Measurements from ENCODE around the gene ATG16L1.
"Not testable (repeated sequence)": the region's sequence is repeated elsewhere in the genome, so short reads cannot be mapped to it uniquely, and the experiment has no call there.

The ATG16L1 gene

GRCh38 chr2:233297076-233297475, 45.6 kb downstream of the ATG16L1 start:
- DNase-seq = no peak

GRCh38 chr2:233300401-233300800, 48.9 kb downstream of the ATG16L1 start:
- DNase-seq = no peak

DNA sequence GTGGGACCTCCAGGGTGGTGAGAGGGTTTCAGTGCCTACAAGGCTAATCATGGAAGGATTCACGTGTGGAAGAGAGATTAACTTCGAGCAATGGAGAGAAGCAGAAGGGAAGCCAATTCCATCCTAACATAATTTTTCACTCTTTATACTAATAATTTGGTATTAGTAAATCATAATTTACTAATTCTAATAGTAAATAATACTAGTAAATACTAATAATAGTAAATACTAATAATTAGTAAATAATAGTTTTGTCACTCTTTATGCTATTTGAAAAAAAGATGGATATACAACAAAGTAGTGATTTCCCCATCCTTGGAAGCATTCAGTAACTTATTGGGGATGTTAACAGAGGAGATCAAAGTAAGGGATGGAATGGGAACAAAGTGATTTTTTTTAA, 49.8 kb downstream of the ATG16L1 start:
- DNase-seq = no peak

DNA sequence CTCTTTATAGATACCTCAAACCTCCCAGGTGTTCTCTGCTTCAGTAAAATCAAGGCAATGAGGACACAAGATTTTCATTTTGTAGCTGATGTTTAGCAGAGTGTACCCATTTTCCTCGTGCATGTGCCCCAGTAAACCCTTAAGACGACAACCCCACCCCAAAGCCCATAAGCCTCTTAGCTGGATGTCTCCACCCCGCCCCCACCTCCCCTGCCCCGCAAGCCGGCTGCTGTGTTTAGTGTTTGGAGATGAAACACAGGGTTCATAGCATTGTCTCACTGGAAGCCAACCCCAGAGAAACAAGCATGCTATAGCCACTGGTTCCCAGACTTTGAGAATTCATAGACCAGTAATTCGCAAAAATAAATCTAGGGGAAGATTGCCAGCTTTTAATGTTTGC, 50.3 kb downstream of the ATG16L1 start:
- no peak for DNase-seq

GRCh38 chr2:233303252-233303651, 51.8 kb downstream of the ATG16L1 start:
- DNase-seq = no peak

DNA sequence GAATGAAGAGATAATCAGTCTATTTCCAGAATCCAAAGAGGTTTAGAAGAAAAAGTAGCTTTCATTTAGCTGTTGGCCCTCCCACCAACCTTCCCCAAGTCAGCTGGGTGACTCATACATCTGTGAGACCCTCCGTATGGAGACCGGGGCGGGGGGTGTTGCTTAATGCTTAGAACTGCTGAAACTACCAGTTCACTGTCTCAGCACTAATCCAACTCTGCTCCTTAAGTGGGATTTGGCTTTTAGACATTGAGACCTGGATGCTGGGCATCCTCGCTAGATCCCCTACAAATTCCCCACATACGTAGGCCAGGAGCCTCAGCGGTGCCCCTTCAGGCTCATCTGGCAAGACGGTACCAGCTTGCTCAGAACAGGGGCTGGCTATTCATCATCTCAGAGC, 56.1 kb downstream of the ATG16L1 start, which contains the start of gene SAG:
SAG (plus strand) TSS at position 252 of the 400 bp plus-strand sequence. CDS start 1,374 bp downstream, outside the sequence.
- DNase-seq = no peak

GRCh38 chr2:233311241-233311926, 59.9 kb downstream of the ATG16L1 start:
- no peak for DNase-seq

DNA sequence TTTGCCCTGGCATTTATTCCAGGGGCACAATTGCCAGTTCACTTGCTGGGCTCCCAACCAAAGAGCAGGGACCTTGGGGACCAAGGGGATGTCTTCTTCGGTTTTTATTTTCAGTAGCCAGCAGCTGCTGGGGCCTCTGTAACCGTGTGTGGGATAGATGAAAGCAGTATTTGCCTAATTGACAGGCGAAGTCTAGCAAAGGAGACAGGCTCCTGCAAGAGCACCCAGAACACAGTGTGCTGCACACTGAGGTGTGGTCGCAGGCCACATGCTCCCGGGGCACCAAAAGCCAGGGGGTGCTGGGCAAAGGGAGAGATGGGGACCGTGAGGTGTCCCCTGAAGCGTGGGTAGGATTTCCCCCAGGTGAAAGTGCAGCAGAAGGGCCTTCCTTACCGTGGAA, 61.4 kb downstream of the ATG16L1 start:
- DNase-seq = no peak

DNA sequence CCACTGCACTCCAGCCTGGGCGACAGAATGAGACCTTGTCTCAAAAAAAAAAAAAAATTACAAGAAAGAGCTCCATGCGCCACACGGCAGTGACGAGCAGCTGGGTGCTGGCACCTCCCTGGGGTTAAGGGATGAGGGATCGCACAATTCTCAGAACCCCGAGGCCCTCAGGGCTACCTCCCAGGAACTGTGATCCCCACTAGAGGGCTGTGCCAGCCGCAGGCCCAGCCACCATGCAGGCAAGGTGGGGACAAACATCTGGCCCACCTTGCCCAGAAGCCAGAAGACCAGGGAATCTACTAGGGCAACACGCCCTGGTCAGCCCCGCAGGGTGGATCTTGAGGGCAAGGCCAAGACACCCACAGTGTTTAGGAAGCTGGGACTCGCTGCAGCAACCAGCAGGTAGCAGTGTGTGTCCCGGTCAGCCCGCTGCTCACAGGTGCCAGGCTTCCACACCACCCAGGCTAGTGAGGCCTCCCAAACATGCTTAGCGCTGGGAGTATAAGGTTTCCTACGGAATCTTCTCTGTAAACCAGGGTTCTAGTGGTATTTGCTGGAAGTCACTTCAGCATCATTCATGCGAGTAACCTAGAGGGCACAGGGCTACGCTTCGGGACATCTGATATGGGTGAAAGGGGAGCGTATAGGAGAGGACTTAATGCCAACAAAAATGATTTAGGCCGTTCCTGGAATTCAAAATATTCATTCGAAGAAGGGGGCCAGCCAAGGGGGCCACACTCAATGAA, 62.9 kb downstream of the ATG16L1 start:
- no peak for DNase-seq

DNA sequence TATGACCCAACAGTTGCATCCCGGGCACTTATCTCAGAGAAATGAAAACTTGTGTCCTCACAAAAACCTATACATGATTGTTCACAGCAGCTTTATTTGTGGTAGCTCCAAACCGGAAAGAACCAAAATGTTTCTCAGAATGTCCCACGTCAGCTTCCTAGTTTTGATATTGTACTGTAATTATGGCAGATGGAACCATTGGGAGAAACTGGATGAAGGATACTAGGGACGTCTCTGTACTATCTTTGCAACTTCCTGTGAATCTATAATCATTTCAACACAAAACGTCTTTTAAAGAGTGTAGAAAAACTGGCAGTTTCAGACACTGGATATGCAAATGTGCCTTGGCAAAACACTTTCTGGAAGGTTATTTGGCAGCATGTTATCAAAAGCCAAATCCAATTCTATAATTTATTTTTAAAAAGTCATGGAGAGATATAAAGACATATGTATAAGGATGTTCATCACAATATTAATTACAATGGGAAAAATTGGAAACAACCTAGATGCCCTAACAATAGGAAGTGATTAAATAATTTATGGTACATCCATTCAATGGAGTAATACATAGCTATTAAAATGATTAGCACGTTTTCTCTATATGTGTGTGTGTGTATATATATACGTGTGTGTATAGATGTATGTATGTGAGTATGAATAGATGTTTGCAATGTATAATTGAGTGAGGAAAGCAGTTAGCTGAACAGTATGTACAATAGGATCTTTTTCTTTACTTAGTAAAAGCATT, 65.9 kb downstream of the ATG16L1 start:
- no peak for DNase-seq

- DNase-seq = no peak
These were observed 67.8 kb downstream of the ATG16L1 start for GRCh38 chr2:233319256-233319655.

DNA sequence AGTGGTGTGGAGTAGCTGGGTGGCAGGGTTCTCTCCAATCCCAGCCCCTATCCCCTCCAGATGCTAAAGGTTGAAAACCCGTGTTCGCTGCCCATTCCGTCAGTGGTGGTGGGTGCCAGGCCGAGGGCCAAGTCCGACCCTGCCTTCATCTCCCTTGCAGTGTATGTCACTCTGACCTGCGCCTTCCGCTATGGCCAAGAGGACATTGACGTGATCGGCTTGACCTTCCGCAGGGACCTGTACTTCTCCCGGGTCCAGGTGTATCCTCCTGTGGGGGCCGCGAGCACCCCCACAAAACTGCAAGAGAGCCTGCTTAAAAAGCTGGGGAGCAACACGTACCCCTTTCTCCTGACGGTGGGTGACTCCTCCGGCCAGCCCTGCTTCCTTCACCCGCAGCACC, 69.0 kb downstream of the ATG16L1 start:
- no peak for DNase-seq

DNA sequence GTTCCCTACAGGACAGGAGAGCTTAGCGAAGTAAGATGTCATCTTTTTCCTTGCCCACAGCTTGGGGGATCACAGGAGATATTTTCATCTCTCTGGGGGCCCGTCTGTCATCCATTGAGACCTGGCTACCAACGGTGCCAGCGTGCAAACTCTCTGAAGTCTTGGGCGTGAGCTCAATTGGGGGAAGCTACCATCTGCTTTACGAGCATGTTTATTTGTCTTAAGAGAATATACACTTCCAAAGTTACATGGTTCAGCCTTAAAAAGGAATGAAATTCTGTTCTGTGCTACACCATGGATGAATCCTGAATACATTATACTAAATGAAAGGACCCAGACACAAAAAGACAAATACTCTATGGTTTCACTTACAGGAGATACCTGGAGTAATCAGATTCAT, 69.7 kb downstream of the ATG16L1 start:
- DNase-seq = no peak

- DNase-seq = no peak
These were observed 72.4 kb downstream of the ATG16L1 start for GRCh38 chr2:233323851-233324250.

DNA sequence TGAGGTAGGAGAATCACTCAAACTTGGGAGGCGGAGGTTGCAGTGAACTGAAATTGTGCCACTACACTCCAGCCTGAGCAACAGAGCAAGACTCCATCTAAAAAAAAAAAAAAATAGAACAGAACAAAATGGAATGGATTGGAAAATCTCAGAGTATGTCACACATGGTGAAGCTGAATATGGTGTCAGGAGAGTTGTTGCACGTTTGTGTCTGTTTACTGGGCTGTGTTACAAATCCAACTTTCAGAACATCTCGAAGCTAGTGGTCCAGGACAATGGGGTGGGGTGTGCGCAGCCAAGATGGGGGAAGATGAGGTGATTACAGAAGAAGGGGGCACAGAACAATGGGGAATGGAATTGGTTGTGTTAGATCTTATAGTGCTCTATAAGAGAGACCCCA, 73.8 kb downstream of the ATG16L1 start:
- no peak for DNase-seq

- no peak for DNase-seq
These were observed 74.3 kb downstream of the ATG16L1 start for GRCh38 chr2:233325814-233326213.

GRCh38 chr2:233326500-233326899, 75.0 kb downstream of the ATG16L1 start:
- no peak for DNase-seq

- no peak for DNase-seq
These were observed 77.4 kb downstream of the ATG16L1 start for GRCh38 chr2:233328922-233329321.

DNA sequence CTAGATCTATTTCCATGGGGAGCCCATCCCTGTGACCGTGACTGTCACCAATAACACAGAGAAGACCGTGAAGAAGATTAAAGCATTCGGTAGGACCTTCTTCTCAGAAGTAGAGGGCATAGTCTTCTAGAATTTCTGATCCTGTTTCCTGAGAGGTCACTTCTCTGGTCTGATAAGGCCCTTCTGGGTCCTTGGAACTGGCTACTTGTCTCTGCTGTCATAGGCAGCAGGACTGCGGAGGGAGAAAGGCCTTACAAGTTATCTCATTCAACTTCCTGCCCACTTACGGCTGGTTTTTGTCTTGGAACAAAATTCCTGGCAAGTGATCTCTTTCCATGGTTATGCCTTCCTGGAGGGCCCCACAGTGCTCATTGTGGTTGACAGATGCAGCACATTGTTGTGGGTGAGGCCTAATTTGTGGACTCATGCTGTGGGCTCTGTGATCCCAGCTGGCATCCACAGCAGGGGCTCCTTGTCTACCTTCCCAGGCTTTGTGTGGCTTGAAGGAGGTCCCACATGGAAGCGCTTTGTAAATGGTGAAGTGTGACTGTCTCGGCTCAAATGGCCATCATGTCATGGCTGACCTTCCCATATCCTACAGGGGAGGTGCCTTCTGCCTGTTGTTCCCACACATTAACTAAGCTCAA, 78.1 kb downstream of the ATG16L1 start:
- peak; percentile 22 for DNase-seq

DNA sequence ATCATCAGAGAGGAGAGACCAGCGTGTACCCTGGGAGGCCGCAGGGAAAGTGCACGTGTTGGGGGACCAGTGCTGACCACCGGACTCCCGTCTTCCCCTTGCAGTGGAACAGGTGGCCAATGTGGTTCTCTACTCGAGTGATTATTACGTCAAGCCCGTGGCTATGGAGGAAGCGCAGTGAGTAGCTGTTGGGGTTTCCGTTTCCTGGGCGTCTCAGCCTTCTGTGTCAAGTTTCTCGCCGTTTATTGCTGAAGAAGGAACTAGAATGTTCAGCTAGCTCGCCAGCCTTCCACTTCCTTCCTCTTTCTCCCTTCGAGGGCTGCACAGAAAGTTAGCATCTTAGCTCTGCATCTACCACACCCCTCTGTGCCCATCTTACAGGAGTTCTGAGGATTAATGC, 80.1 kb downstream of the ATG16L1 start:
- DNase-seq = no peak

- DNase-seq = no peak
These were observed 80.7 kb downstream of the ATG16L1 start for GRCh38 chr2:233332125-233332524.

DNA sequence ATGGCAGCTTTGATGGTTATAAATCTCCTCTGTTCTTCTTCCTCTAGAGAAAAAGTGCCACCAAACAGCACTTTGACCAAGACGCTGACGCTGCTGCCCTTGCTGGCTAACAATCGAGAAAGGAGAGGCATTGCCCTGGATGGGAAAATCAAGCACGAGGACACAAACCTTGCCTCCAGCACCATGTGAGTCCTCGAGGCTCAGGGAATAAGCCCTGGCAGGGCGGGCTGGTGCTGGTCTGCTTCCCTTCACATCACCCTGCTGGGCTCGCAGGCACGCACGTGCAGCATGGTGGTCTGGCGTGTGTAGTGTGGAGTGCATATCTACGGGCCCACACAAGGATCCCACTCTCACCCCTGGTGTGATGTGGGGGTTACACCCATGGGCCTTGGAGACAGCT, 83.4 kb downstream of the ATG16L1 start:
- no peak for DNase-seq

DNA sequence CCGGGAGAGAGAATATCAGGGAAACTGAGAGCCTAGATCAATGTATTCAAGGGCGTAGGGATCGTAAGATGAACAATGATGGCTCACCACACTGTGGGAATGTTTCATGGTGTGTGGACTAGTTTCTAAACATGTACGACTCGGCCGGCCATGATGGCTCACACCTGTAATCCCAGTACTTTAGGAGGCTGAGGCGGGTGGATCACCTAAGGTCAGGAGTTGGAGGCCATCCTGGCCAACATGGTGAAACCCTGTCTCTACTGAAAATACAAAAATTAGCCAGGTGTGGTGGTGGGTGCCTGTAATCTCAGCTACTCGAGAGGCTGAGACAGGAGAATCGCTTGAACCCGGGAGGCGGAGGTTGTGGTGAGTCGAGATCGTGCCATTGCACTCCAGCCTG, 84.6 kb downstream of the ATG16L1 start:
- DNase-seq = not testable (repeated sequence)

Measured in fibroblast of skin of abdomen (primary cell).